ENCODE data around the gene TWSG1.
"Not testable (repeated sequence)": the region's sequence is repeated elsewhere in the genome, so short reads cannot be mapped to it uniquely, and the experiment has no call there.

TWSG1 gene

DNA sequence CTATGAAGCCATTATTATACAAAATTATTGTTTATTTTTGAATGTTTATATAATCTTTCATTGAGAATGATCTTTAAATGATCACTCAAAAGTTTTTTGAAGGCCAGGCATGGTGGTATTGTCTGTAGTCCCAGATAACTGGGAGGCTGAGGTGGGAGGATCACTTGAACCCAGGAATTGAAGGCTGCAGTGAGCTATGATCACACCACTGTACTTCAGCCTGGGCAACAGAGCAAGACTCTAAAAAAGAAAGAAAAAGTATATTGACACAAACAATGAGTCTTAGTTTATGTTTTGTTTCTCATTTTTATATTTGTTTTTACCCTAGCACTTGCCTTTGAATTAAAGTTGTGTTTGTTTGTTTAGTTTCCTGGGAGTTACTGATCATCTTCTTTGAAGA is 2.3 kb downstream of the TWSG1 start:
- no peak for DNase-seq

- peak; percentile 90 for DNase-seq
Observed at GRCh38 chr18:9337873-9338272, 3.3 kb downstream of the TWSG1 start.

- no peak for DNase-seq
Observed at GRCh38 chr18:9340472-9340871, 5.9 kb downstream of the TWSG1 start.

GRCh38 chr18:9343577-9343976 is 9.0 kb downstream of the TWSG1 start:
- DNase-seq: no peak

GRCh38 chr18:9346775-9347174 is 12.2 kb downstream of the TWSG1 start:
- no peak for DNase-seq

GRCh38 chr18:9348079-9348671 is 13.6 kb downstream of the TWSG1 start:
- no peak for DNase-seq

DNA sequence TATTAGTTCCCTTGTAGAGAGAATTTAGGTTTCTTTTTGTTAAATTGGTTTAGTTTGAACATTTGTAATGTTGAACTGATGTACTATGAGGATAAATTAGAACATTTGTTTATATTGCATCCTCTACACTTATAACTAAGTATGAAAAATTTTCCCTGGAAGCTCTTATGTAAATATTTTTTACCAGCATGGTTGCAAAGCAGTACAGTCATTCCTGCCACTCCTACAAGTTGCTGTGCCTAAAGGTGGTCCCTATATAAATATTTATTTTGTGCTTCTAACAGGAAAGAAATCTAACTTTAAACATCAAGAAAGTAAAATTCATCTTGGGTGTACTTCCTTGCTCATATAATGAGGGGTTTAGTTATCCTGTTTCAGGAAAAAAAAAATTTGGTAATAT is 14.2 kb downstream of the TWSG1 start:
- no peak for DNase-seq

DNA sequence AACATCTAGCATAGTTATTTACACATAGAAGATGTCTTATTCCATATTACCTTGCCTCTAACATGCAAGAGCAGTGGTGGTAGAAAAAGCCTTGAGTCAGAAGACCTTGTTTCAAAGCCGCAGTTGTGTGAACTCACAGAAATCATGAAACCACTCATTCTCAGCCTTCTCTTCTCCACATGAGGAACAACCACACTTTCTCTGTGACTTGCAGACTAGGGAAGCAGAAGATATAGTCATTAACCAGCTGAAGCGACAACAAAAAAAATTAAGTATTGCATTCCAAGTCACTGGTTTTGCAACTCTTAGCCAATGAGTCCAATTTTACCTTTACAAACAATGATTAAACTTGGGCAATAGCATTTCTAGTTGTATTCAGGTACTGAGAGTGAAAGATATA is 19.0 kb downstream of the TWSG1 start:
- DNase-seq: no peak

DNA sequence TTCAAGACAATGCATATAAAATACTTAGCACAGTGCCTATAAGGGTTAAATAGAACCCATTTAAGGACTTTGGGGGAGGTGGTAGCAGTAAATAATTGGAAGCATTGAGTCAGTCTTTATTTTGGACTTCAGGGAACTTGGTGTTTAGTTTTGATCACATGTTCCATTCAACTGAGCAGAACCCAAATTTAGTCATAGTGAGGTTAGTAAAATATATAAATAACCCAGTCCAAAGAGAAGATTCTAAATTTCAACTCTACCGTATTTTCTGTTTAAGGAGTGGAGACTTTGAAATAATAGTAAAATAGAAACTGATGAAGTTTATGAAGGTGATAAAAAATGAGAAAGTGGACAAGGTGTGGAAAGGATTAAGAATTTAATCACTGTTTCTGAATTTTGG is 19.7 kb downstream of the TWSG1 start:
- DNase-seq: no peak

DNA sequence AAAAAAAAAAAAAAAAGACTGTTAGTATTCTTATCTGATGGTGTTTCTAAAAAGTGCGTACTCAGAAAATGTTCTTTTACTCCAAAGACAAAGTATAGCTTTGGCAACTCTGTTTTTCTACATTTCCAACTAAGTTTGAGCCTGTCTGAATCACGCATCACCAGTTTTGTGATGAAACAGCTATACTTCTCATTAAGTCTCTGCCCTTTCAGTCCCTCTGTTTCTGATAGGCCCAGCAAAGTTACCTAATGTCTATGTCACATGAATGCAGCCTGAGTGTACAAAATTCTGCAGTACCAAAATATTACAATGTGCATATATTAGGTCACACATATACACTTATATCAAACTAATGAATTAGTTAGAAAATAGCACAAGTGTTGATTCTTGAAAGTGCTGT is 22.4 kb downstream of the TWSG1 start:
- no peak for DNase-seq

DNA sequence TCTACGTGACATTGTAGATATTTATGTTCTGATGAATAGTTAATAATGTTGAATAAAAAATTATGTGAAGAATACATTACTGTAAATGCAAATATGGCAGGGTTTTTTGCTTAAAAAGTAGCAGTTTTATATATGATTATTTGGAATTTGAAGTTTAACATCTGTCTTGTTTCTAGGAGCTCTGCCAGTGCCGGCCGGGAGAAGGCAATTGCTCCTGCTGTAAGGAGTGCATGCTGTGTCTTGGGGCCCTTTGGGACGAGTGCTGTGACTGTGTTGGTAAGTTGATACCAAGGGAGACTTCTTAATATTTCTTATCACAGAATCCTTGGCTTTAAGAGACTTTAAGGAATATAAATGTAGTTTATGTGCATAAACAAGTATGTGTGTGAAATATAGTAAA is 25.2 kb downstream of the TWSG1 start:
- no peak for DNase-seq

DNA sequence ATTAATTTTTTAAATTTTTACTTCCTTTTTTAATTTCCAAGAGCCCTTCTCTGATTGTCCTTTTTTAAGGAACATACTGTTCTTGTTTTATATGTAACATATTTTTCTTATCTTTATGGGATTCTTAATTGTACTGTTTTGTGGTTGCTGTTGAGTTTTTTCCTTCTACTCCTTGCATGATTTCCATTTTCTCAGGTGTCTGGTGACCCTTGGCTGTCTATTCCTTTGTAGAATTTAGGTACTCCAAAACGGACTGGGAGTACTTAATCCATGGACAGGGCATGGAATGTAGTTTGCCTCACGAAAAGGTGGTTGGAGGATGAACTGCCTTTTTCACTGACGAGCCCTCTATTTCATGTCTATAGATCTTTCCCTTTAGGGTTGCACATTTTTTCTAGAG is 26.6 kb downstream of the TWSG1 start:
- DNase-seq: no peak

DNA sequence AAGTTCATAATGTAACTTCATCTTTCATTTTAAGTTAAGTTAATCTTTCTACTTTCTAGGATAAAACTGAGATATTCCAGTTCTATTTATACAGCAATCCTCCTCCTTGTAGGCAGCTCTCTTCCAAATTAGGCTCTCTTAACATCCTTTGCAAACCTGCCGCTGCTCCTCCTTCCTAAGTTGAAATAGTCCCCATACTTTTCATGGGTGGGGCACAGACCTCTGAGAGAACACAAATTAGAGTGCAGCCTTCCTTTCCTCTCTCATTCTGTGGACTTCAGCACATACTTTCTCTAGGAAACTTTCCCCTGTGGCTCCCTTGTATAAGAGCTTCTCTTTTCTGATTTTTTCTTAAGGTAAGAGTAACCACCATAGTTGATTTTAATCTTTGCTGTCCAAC is 28.3 kb downstream of the TWSG1 start:
- no peak for DNase-seq

- no peak for DNase-seq
Observed at GRCh38 chr18:9364242-9364641, 29.7 kb downstream of the TWSG1 start.

- no peak for DNase-seq
Observed at GRCh38 chr18:9365406-9365805, 30.8 kb downstream of the TWSG1 start.

GRCh38 chr18:9366126-9366714 is 31.6 kb downstream of the TWSG1 start:
- no peak for DNase-seq

GRCh38 chr18:9373254-9373653 is 38.7 kb downstream of the TWSG1 start:
- DNase-seq: not testable (repeated sequence)

- DNase-seq: no peak
Observed at GRCh38 chr18:9379118-9379517, 44.5 kb downstream of the TWSG1 start.

DNA sequence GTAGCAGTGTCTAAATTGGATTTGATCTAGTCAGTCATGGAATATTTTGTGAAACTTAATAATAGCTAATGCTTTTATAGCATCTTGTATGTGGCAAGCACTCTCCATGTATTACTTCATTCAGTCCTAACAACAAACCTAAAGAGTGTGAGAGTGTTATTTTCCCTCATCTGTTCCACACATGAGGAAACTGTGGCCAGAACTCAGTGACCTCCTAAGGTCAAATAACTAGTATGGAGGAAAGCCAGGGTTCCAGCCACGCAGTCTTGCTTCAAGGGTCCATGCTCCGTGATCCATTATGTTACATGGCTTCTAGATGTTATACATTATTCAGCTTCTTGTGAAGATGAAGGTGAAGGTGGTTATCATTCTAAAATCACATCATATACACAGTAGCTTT is 45.5 kb downstream of the TWSG1 start:
- no peak for DNase-seq

- DNase-seq: no peak
Observed at GRCh38 chr18:9380621-9381395, 46.2 kb downstream of the TWSG1 start.

- DNase-seq: no peak
Observed at GRCh38 chr18:9386879-9387278, 52.3 kb downstream of the TWSG1 start.

DNA sequence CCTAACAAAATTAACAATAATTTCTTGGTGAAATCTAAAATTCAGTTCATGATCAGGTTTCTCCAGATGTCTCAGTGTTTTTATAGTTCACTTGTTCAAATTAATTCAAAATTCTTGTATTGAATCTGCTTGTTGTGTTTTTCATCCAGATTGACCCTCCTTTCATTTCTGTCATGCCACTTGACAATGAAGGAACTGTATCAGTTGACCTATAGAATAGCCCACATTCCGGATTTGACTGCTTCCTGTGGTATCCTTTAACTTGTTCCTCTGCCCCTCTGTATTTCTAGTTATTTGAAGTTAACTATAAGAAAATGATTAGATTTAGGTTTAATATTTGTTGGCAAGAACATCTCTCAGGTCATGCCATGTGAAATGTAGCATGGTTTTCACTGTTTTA is 53.3 kb downstream of the TWSG1 start:
- no peak for DNase-seq

DNA sequence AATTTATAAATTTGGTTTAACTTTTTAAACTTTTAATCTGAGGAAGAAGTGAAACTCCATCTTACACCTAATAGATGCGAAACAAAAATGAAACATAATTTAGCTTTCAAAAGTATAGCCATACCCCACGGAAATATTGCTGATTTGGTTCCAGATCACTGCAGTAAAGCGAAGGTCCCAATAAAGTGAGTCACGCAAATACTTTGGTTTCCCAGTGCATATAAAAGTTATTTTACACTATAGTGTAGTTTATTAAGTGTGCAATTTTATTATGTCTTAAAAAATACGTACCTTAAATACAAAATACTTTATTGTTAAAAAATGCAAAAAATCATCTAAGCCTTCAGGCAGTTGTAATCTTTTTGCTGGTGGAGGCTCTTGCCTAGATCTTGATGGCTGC is 55.1 kb downstream of the TWSG1 start:
- no peak for DNase-seq

GRCh38 chr18:9392726-9393125 is 58.2 kb downstream of the TWSG1 start:
- no peak for DNase-seq

DNA sequence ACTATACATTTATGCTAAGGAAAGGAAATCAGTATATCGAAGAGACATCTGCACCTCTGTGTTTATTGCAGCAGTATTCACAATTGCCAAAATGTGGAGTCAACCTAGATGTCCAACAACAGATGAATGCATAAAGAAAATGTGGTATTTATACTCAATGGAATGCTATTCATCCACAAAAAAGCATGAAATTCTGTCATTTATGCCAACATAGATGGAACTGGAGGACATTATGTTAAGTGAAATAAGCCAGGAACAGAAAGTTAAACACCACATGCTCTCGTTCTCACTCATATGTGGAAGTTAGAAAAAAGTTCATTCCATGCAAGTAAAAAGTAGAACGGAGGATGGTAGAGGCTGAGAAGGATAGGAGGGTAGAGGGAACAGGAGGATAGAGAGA is 59.5 kb downstream of the TWSG1 start:
- DNase-seq: no peak

All from GF-D8 (cell line).